ENCODE measurements around the gene HMOX2. TPM values are rescaled to one million over a fixed set of nuclear protein-coding genes. Genes with fewer than 3 reads are reported as not detected.
A peak's percentile ranks its signal among the peaks of the same experiment; 100 is the strongest.

HMOX2 gene
- total RNA-seq, 1 experiment from 2014 or later = 72.6 TPM

- ChIA-PET POLR2A (interaction anchor here (0.7 kb wide), 1 partner anchor 35 kb away, joined by 3 read pairs; no protein-coding TSS in a partner anchor), CTCF (no interaction called here)
- no peak for ATAC-seq
- no peak for DNase-seq (ENCODE audit: low read depth, low spot score)
- no TSS peak for BruUV-seq (replicated peaks)
- no peaks in the 10 kb centered on the region; the same call in 1 of the 2 replicates for H3K36me3 ChIP-seq (ENCODE audit: control insufficient read depth, insufficient read depth, low read length)
- TF ChIP-seq POLR2AphosphoS5 (IDR thresholded peaks at IDR 0.05; ENCODE audit: low read depth, low read length) (no peak), CTCF (IDR thresholded peaks at IDR 0.05) (no peak), SIN3A (IDR thresholded peaks at IDR 0.05; ENCODE audit: borderline replicate concordance, insufficient read depth, low read depth, low read length) (no peak), REST (IDR thresholded peaks at IDR 0.05; ENCODE audit: insufficient read depth in 1 of 2, low read depth in 2 of 2, low read length in 1 of 2) (no peak), TCF7L2 (IDR thresholded peaks at IDR 0.05; ENCODE audit: low read depth, low read length) (no peak)
- in situ Hi-C loops (cut with HindIII; ENCODE audit: low pct_unique_long_range_greater_than_20kb, low sequenced_read_pairs) (no loop called here), intact Hi-C loops (cut with micrococcal nuclease; ENCODE audit: unreplicated experiment) (no loop called here)
- no peak overlapping the region for H3K27ac ChIP-seq (ENCODE audit: low read length)
- no peaks in the 10 kb centered on the region for H3K9me3 ChIP-seq (ENCODE audit: control insufficient read depth, insufficient read depth, low read depth, low read length)
- no peaks in the 10 kb centered on the region for H3K4me1 ChIP-seq (ENCODE audit: control insufficient read depth, insufficient read depth, low read length)
- H3K4me3 ChIP-seq (ENCODE audit: low read depth in 2 of 2, low read length in 2 of 2) = no peak overlapping the region
- no peaks in the 10 kb centered on the region for H3K27me3 ChIP-seq (ENCODE audit: control insufficient read depth, insufficient read depth, low read length)
Measured at GRCh38 chr16:4455081-4455480, 21.1 kb upstream of the HMOX2 start.

- no peak overlapping the region for H3K27ac ChIP-seq (ENCODE audit: low read length)
- no peaks in the 10 kb centered on the region for H3K36me3 ChIP-seq (ENCODE audit: control insufficient read depth, insufficient read depth, low read length)
- intact Hi-C loops (cut with micrococcal nuclease; ENCODE audit: unreplicated experiment) = no loop called here
- in situ Hi-C loops (cut with HindIII; ENCODE audit: low pct_unique_long_range_greater_than_20kb, low sequenced_read_pairs) = no loop called here
- ATAC-seq = no peak
- H3K4me1 ChIP-seq (ENCODE audit: control insufficient read depth, insufficient read depth, low read length) = no peaks in the 10 kb centered on the region
- TF ChIP-seq TCF7L2 (IDR thresholded peaks at IDR 0.05; ENCODE audit: low read depth, low read length) (no peak), POLR2AphosphoS5 (IDR thresholded peaks at IDR 0.05; ENCODE audit: low read depth, low read length) (no peak), SIN3A (IDR thresholded peaks at IDR 0.05; ENCODE audit: borderline replicate concordance, insufficient read depth, low read depth, low read length) (no peak), REST (IDR thresholded peaks at IDR 0.05; ENCODE audit: insufficient read depth in 1 of 2, low read depth in 2 of 2, low read length in 1 of 2) (no peak), CTCF (IDR thresholded peaks at IDR 0.05) (no peak)
- BruUV-seq (replicated peaks) = TSS peak; percentile 77
- no peak overlapping the region for H3K4me3 ChIP-seq (ENCODE audit: low read depth in 2 of 2, low read length in 2 of 2)
- POLR2A ChIA-PET = interaction anchor here (0.7 kb wide), 1 partner anchor 34 kb away, joined by 3 read pairs; no protein-coding TSS in a partner anchor
- no peaks in the 10 kb centered on the region for H3K9me3 ChIP-seq (ENCODE audit: control insufficient read depth, insufficient read depth, low read depth, low read length)
- no peak for DNase-seq (ENCODE audit: low read depth, low spot score)
- CTCF ChIA-PET = no interaction called here
- no peaks in the 10 kb centered on the region for H3K27me3 ChIP-seq (ENCODE audit: control insufficient read depth, insufficient read depth, low read length)
Measured at GRCh38 chr16:4455951-4456350, 20.2 kb upstream of the HMOX2 start.

Data from Panc1 (cell line).